ENCODE data around the gene ZNF496.
"Not testable (repeated sequence)": the region's sequence is repeated elsewhere in the genome, so short reads cannot be mapped to it uniquely, and the experiment has no call there.

Gene ZNF496

DNA sequence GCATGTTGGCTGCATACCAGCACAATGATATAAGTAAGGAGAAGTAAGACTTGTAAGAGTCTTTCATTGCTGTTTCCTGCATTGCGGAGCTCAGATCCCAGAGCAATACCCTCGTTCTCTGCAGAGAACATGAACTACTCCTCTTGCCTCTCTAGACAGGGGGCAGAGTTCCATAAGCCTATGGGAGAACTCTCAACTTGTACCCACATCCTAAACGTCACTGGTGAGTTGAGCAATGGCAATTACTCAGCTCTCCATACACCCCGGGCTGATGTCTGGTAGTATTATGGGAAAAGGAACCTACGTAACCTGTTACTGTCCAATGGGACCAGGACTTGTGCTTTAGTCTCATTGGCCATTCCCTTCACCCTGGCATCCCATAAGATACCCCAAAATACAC lies 27.3 kb upstream of the ZNF496 start:
- DNase-seq (ENCODE audit: low read depth), result no peak

DNA sequence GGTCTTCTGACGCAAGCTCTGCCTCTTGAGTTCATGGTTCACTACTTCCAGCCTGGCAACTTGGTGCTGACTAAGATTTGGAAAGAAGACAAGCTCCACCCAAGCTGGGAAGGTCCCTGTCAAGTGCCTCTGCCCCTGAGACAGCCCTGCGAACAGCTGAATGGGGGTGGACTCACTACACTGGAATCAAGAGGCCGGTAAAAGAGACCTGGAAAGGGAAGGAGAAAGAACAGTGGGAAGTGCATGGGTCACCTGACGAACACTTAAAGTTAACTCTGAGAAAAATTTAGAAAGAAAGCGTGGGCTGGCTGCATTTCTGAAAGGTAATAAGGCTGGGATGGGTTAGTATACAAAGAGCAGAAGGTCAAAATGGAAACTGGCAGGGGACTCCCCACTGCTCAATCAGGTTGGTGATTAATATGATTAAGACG lies 26.1 kb upstream of the ZNF496 start:
- no peak for DNase-seq (ENCODE audit: low read depth)

GRCh38 chr1:247357052-247357780 lies 25.5 kb upstream of the ZNF496 start:
- DNase-seq (ENCODE audit: low read depth), result no peak

DNA sequence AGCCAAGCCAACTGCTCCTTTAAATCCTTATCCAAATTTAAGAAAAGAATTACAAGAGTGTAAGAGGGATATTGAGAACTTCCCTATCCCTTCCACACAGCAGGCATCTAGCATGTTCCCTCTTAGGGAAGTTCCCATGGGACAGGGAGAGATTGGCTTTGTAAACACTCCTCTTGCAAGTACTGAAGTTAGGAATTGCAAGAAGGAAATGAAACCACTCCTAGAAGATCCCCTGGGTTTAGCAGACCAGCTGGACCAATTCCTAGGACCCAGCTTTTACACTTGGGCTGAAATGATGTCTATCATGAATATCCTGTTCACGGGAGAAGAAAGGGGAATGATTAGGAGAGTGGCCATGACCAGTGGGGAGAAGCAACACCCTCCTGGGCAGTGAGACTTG lies 23.5 kb upstream of the ZNF496 start:
- DNase-seq (ENCODE audit: low read depth), result not testable (repeated sequence)

GRCh38 chr1:247352175-247352574 lies 20.5 kb upstream of the ZNF496 start:
- no peak for DNase-seq (ENCODE audit: low read depth)

DNA sequence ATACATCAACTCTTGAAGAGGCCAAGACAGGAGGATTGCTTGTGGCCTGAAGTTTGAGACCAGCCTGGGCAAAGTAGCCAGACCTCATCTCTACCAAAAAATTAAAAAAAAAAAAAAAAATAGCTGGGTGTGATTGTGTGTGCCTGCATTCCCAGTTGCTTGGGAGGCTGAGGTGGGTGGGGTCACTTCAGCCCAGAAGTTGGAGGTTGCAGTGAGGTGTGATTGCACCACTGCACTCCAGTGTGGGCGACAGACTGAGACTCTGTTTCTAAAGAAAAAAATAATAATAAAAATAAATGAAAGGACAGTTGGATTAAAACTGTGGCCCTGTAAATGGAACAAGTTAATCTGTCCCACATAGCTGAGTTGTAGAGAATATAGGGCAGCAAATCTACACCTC lies 18.9 kb upstream of the ZNF496 start:
- no peak for DNase-seq (ENCODE audit: low read depth)

DNA sequence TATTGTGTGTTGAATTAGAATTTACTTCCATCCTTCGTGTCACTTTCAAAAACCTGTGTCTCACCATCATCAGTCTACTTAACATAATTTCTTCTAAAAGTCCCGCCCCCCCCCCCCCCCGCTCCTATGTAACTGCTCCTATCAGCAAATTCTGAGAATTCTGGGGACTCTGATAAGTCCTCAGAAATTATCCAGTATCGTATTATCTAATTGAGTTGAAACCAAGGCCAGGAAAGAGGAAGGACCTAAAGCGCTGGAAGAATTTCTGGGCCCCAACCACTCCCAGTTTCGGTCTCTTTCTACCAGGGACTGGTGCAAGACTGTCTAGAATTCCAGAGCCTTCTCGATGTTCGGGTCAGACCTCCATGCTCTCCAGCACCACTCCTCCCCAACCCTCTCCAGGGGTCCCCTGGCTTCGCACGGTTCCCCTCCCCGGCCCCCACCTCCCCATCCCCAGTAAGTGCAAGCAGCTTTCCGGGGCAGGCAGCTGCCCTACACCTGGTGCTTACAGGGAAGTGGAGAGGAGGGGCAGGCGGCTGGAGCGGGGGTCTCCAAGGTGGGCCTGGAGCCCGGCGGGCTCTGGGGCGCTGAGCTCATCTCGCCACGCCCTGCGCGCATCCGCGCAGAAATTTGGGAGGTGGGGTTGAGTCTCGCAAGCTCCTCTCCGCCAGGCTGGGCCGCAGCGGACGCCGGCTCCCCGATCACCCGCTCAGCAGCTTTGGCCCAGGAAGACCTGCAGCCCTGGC lies 16.0 kb upstream of the ZNF496 start:
- no peak for DNase-seq (ENCODE audit: low read depth)

GRCh38 chr1:247345881-247346280 lies 14.2 kb upstream of the ZNF496 start:
- no peak for DNase-seq (ENCODE audit: low read depth)

GRCh38 chr1:247343801-247344200 lies 12.1 kb upstream of the ZNF496 start:
- no peak for DNase-seq (ENCODE audit: low read depth)

DNA sequence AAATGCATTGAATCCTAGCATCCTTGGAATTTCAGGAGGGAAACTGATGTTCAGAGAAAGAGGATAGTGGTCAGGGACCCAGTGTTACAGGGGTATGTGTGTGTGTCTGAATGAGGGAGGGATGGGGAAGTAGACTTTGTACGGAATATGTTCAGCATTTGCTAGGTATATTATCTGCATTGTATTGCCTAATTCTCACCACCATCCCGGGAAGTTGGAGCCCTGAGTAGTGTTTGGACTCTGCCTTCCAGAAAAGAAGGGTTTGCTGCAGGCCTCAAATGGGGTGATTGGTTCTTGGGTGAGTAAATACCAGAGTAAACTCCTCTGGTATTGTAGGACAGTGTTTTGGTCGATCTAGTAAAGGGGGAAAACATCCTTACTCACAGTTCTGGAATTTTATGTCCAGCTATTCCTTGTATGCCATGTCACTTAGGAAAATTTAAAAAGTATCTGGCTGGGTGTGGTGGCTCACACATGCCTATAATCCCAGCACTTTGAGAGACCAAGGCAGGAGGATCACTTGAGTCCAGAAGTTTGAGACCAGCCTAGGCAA lies 7.1 kb upstream of the ZNF496 start:
- no peak for DNase-seq (ENCODE audit: low read depth)

DNA sequence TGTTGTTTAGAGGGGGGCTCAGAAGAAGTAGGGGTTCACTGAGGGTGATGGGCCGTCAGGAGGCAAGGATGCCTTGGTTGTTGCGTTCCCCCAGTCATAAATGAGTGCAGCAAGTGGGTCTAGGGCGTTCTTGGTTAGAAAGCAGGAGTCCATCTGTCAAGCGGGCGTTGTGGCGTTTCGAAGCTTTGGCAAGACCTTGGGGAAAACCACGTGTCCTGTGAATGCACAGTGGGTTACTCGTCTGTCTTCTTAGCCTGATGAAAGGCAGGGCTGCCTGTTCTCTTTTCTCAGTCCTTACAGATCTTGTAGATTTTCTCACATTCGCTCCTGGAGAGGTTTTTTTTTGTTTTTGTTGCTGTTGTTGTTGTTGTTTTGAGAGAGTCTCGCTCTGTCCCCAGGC lies 6.3 kb upstream of the ZNF496 start:
- no peak for DNase-seq (ENCODE audit: low read depth)

GRCh38 chr1:247337250-247337746 lies 5.6 kb upstream of the ZNF496 start:
- no peak for DNase-seq (ENCODE audit: low read depth)

DNA sequence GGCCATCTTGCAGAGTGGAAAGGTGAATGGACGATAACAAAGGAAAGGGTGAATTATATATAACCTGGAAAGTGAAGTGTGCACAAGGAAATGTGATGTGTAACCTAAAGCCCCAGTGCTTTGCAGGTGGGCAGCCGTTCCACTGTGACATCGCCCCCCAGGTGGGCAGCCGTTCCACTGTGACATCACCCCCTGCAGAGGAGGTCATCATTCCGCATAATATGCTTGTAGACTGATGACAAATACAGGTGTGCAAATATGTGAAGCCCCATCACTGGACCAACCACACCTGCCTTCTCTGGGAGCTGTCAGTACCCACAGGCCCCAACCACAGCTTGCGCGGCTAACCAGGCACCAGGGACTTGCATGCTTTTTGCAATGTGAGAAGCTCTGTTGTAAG lies 4.7 kb upstream of the ZNF496 start:
- no peak for DNase-seq (ENCODE audit: low read depth)

- DNase-seq (ENCODE audit: low read depth), result no peak
Measured at GRCh38 chr1:247335882-247336281, 4.2 kb upstream of the ZNF496 start.

- DNase-seq (ENCODE audit: low read depth), result no peak
Measured at GRCh38 chr1:247334378-247335133, 2.9 kb upstream of the ZNF496 start.

DNA sequence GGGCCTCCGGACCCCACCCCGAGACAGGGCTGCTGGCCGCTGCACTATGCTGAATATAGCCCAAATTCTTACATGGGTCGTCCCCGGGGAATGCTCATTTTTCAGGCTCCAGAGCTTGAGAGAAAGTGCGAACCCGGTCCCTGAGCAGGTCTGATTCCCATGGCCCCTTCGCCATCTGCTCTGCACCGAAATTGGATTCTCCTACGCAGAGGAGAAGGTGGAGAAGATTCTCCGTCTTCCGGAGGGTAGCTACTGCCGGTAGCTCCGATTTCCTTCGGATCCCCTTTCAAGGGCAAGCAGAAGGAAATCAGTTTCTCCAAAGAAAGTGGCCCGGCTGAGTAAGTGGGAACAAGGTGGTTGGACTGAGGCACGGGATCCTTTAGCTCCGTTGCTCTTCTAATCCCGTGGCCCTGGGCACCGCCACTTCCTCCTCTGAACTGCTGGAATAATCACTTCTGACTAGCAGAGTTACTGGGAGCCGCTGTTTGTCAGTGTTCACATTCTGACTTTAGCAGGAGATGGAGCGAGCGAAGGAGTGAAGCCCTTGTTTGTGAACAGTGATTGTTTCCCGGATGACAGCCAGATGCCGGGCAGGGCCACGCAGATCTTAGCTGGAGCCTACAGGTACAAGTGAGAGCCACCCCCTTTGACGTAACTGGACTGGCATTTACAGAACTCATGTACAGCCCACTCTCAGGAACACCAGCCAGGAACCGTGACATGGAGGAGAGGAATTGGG lies 1.1 kb upstream of the ZNF496 start:
- DNase-seq (ENCODE audit: low read depth), result no peak

GRCh38 chr1:247332215-247332622 lies 552 bp upstream of the ZNF496 start:
- DNase-seq (ENCODE audit: low read depth), result peak; percentile 32

GRCh38 chr1:247331172-247331524 lies 519 bp downstream of the ZNF496 start:
- peak; percentile 46 for DNase-seq (ENCODE audit: low read depth)

- DNase-seq (ENCODE audit: low read depth), result no peak
Measured at GRCh38 chr1:247330548-247331171, 1.0 kb downstream of the ZNF496 start.

DNA sequence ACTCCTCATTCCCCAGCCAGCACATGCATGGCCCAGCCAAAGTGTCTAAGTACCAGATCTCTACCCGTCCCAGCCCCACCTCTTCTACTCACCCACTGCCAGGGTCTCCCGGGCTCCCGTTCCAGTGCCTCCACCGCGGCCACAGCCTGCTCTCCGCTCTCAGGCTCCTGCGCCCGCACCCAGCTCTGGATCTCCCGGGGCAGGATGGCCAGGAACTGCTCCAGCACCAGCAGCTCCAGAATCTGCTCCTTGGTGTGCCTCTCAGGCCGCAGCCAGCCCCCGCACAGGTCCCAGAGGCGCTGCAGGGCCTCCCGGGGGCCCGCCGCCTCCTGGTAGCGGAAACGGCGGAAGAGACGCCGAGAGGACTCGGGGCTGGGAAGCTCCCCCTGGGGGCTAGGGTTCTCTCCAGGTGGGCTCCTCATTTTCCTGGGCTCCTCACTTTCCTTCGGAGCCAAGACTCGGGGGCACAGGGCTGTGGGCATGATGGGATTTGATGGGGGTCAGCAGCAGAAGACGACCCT lies 2.5 kb downstream of the ZNF496 start:
- no peak for DNase-seq (ENCODE audit: low read depth)

GRCh38 chr1:247328311-247328710 lies 3.4 kb downstream of the ZNF496 start:
- no peak for DNase-seq (ENCODE audit: low read depth)
